BE2C (cell line): ENCODE results near the gene EXOSC5.
A peak's percentile ranks its signal among the peaks of the same experiment; 100 is the strongest.

Source experiments
- DNase-seq: peaks from one replicate; pipeline ENCODE4 v3.0.0-alpha.2; 2020
- H3K27me3 ChIP-seq: fragments of 250-450 bp; sonication (Bioruptor Pico); 2 replicates; pipeline ENCODE4 v1.5.1; 2020; ENCODE audit warnings: mild to moderate bottlenecking
- H3K36me3 ChIP-seq: fragments of 250-450 bp; sonication (Bioruptor Pico); 2 replicates; pipeline ENCODE4 v1.5.1; 2020; ENCODE audit warnings: mild to moderate bottlenecking
- H3K4me1 ChIP-seq: fragments of 250-450 bp; sonication (Bioruptor Pico); 2 replicates; pipeline ENCODE4 v1.5.1; 2020
- H3K4me3 ChIP-seq: 2 replicates; pipeline ENCODE4 v1.5.1; 2011; ENCODE audit warnings: low read depth, low read length
- H3K9me3 ChIP-seq: fragments of 250-450 bp; sonication (Bioruptor Pico); 2 replicates; pipeline ENCODE4 v1.5.1; 2020
- CTCF ChIP-seq: IDR thresholded peaks from 2 replicates; pipeline ENCODE4 v1.5.1; 2012; ENCODE audit warnings: mild to moderate bottlenecking, low read depth, low read length

The EXOSC5 gene

GRCh38 chr19:41433171-41433570 lies 36.0 kb upstream of the EXOSC5 start:
- Histone ChIP-seq H3K4me3 (no peak overlapping the region), H3K9me3 (no peaks in the 10 kb centered on the region), H3K36me3 (peaks cover 29% of the 10 kb centered on the region), H3K27me3 (no peaks in the 10 kb centered on the region), H3K4me1 (no peaks in the 10 kb centered on the region)
- no peak for DNase-seq
- no peak for TF ChIP-seq CTCF

GRCh38 chr19:41431426-41432386 lies 34.5 kb upstream of the EXOSC5 start:
- peaks cover 27% of the 10 kb centered on the region for H3K36me3 ChIP-seq
- TF ChIP-seq CTCF, result peak; percentile 57
- no peaks in the 10 kb centered on the region for H3K27me3 ChIP-seq
- peaks cover 5% of the 10 kb centered on the region; the same call in 1 of the 2 replicates for H3K4me1 ChIP-seq
- no peak overlapping the region for H3K4me3 ChIP-seq
- no peaks in the 10 kb centered on the region for H3K9me3 ChIP-seq
- DNase-seq, result peak; percentile 47

- Histone ChIP-seq H3K9me3 (no peaks in the 10 kb centered on the region), H3K27me3 (no peaks in the 10 kb centered on the region), H3K36me3 (peaks cover 25% of the 10 kb centered on the region), H3K4me3 (no peak overlapping the region), H3K4me1 (peaks cover 6% of the 10 kb centered on the region; the same call in 1 of the 2 replicates)
- no peak for TF ChIP-seq CTCF
- no peak for DNase-seq
Observed at GRCh38 chr19:41430922-41431321, 33.8 kb upstream of the EXOSC5 start.

GRCh38 chr19:41428481-41428859 lies 31.3 kb upstream of the EXOSC5 start:
- peaks cover 24% of the 10 kb centered on the region for H3K36me3 ChIP-seq
- H3K27me3 ChIP-seq, result no peaks in the 10 kb centered on the region
- H3K9me3 ChIP-seq, result no peaks in the 10 kb centered on the region
- no peak for DNase-seq
- peaks cover 6% of the 10 kb centered on the region; the same call in 1 of the 2 replicates for H3K4me1 ChIP-seq
- no peak for TF ChIP-seq CTCF
- H3K4me3 ChIP-seq, result peak overlapping the region; percentile 61

- no peak for TF ChIP-seq CTCF
- Histone ChIP-seq H3K4me3 (peak overlapping the region; percentile 61), H3K27me3 (no peaks in the 10 kb centered on the region), H3K36me3 (peaks cover 25% of the 10 kb centered on the region), H3K9me3 (no peaks in the 10 kb centered on the region), H3K4me1 (peaks cover 6% of the 10 kb centered on the region; the same call in 1 of the 2 replicates)
- peak; percentile 66 for DNase-seq
Observed at GRCh38 chr19:41427647-41428480, 30.7 kb upstream of the EXOSC5 start.
